Measurements from ENCODE around the gene NUCKS1. TPM values are rescaled to one million over a fixed set of nuclear protein-coding genes. Genes with fewer than 3 reads are reported as not detected.
"Not testable (repeated sequence)": the region's sequence is repeated elsewhere in the genome, so short reads cannot be mapped to it uniquely, and the experiment has no call there.

NUCKS1 gene
- polyA plus RNA-seq, 1 donor, result 219 TPM

GRCh38 chr1:205726619-205727125, 23.3 kb downstream of the NUCKS1 start:
- no peak for DNase-seq

GRCh38 chr1:205725514-205725913, 24.5 kb downstream of the NUCKS1 start:
- no peak for DNase-seq

DNA sequence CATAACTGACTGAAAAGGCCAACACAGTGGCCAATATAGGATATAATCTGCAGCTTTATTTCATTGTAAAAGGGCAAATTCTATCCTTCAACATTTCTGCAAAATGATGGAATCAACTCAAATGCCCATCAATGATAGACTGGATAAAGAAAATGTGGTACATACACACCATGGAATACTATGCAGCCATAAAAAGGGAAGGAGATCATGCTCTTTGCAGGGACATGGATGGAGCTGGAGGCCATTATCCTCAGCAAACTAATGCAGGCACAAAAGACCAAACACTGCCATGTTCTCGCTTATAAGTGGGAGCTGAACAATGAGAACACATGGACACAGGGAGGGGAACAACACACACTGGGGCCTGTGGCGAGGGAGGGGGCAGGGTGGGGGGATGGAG, 29.2 kb downstream of the NUCKS1 start:
- DNase-seq, result not testable (repeated sequence)

GRCh38 chr1:205719762-205720161, 30.2 kb downstream of the NUCKS1 start:
- DNase-seq, result no peak

DNA sequence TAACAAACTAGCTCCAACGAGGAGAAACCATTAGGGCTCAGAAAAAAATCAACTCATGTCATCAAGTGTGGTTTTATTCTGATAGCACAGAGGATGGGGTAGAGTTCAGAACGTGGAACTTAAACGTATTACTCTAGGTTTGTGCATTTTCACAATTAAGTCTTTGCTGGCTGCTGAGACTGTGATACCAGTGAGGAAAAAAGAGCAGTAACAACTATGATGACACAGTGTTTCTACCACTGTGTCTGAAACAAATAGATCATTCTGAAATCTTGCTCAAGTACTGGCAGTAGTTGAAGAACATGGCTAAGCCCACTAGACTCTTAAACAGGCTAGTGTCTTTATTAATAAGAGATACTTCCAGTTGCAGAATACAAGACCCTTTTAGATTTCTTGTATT, 31.0 kb downstream of the NUCKS1 start:
- no peak for DNase-seq

GRCh38 chr1:205716371-205717132, 33.4 kb downstream of the NUCKS1 start:
- no peak for DNase-seq

DNA sequence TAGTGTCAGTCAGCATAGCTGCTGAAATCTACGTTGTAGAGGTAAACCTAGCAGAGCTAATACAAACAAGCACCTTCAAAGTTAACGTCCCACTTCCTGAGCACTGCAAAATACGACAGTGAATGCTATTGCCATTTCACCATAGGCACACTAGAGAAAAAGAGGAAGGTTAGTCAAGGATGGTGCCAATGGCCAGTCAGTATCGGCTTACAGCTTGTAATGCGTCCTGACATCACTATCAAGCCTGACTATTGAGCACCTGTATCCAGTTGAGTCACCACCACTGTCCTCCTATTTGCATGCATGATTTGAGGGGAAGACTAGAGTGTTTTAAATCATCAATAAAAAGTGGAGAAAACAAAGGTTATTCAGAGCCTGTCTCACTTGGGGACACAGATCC, 34.4 kb downstream of the NUCKS1 start:
- DNase-seq, result no peak

- DNase-seq, result no peak
Observed at GRCh38 chr1:205714906-205715246, 35.1 kb downstream of the NUCKS1 start.

GRCh38 chr1:205714190-205714905, 35.6 kb downstream of the NUCKS1 start:
- DNase-seq, result no peak

DNA sequence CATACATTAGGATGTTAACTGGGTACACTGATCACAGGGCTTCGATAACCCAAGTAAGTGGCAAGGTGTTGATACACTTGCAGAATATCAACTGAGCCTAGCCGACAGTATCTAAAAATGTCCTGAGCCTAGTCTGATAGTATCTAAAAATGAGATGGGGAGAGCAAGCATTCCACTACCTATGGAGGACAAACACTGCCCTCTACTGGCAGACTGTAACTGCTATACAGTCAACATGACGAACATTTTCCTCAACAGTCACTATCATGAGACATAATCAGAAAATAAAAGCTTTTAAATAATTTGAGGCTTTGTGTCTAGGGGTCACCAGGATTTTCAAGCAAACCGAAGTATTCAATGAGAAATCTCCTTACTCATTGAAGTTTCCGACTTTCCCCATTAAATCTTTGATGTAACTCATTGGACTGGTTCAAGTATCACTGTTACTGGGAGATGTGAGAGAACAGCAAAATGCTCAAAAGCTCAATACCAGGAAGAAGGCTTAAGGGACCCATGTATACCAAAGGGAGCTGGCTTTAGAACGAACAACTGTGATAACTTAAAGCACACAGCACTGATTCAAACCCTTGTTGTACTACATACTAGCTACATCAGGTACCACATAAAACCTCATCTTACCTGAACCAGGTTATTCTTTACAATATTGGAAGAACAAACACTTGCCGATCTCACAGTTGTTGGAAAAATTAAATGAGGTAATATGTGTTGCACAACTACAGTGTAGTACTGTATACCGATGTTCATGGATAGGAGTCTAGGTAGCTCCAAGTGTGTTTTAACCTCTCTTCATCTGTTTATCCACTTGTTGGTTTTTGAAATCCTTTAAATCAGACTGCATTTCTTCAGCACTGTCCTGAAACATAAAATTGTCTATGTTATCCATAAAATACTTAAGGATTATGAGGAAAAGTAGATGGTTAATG, 38.6 kb downstream of the NUCKS1 start:
- peak; percentile 77 for DNase-seq

- DNase-seq, result no peak
Observed at GRCh38 chr1:205710201-205711062, 39.5 kb downstream of the NUCKS1 start.

DNA sequence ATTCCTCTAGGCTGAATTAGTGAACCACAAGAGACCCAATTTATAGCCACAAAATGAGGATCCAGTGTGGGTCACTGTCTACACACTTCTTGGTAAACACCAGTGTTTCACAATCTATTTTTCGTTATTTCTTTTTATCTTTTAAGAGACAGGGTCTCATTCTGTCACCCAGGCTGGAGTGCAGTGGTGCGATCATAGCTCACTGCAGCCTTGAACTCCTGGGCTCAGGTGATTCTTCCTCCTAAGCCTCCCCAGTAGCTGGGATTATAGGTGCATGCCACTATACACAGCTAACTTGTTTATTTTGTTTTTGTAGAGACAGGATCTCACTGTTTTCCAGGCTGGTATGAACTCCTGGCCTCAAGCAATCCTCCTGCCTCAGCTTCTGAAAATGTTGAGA, 40.3 kb downstream of the NUCKS1 start:
- no peak for DNase-seq

- DNase-seq, result no peak
Observed at GRCh38 chr1:205709059-205709398, 41.0 kb downstream of the NUCKS1 start.

DNA sequence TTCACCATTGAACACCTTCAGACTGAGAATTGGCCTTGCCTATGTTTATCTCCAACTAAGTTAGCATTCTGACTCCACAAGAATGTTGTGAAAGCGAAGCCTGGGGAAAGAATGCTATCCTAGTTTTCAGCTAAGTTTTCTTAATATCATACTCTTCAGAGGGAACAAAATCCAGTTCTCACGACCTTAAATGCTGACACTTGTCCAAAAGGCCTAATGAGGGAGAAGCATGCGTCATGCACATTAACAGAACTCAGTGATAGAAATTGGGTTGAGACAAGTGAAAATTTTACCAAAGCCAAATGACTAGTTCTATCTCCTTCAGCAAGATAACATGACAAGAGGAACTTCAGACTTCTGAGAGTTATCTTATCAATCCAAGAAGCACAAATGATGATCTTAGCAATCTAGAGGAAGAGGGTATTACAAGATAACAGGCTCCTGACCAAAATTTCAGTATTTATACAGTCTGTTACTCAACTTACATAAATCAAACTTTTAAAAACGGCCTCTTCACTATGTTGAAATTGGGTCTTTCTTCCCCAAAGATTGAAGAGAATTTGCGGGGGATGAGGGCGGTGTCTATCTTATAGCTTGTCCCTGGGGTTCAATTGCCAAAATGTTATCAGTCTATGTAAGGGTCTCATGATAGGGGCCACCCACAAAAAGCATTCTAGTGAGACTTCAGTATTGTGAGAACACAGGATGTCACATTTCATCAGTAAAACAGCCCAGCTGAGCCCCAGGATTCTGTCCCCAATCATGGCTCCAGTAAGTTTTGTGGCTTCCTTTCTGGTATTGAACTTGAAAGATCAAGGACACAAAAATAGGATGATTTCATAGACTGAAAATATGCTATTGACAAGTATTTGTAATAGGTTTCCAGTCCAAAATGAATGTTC, 43.1 kb downstream of the NUCKS1 start:
- no peak for DNase-seq

DNA sequence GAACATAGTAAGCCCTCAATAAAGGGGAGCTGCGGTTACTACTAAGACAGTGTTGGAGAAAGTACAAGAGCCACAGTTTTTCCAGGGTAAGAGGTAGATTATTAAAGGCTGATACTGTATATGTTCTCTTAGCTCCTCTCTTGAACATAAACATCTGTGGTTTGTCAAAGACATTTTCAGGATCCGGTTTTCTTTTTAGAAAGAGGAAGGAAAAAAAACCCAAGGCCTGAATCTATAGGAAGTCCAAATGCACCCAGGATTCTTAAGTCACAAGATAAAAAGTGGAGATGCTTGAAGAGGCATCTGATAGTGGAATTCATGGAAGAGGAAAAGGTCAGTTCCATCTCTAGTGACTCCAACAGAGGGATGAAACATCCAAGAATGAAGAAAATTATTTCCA, 45.1 kb downstream of the NUCKS1 start:
- no peak for DNase-seq

DNA sequence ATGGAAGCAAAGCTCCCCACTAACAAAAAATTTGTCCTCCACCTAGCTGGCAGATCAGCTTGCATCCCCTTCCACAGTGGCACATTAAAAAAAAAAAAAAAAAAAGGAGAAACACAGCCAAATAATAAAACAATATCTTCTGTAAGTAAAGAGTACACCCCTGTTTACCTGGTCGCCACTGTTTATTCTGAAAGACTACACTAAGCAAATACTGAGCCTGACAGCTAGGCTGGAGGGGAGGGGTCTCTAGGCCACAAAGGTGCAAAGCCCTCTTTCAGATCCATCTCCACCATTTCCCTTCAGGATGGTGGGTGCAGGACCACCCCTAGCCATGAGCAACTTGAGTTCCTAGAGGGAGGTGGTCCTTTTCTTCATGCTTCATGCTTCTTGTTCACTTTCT, 46.9 kb downstream of the NUCKS1 start:
- no peak for DNase-seq

DNA sequence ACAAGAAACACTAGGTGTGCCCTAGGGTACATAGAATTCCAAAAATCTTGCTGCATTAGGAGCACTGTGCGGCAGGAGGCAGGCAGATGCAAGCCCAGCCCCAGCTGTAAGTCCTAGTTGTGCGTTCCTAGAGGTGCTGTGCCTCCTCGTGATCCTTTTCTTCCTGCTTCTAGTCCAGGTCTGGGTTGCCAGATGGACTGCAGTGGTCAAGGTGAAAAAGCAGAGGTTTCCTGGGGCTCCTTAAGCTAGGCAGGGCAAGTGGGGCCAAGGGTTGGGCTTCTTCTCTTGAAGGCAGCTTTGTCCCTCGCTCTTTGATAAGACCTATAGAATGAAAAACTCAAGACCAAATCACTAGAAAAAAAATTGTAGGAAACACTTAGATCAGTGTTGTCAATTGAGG, 48.1 kb downstream of the NUCKS1 start:
- DNase-seq, result no peak

GRCh38 chr1:205701420-205701819, 48.6 kb downstream of the NUCKS1 start:
- DNase-seq, result no peak

- DNase-seq, result peak; percentile 54
Observed at GRCh38 chr1:205700865-205701401, 49.0 kb downstream of the NUCKS1 start.

- DNase-seq, result no peak
Observed at GRCh38 chr1:205699416-205699815, 50.6 kb downstream of the NUCKS1 start.

- DNase-seq, result no peak
Observed at GRCh38 chr1:205698921-205699320, 51.1 kb downstream of the NUCKS1 start.
